Glutamatergic neuron (in vitro differentiated cells): ENCODE results near the gene SLC1A4. TPM values are rescaled to one million over a fixed set of nuclear protein-coding genes. Genes with fewer than 3 reads are reported as not detected.

ENCODE experiments used
- DNase-seq: peaks from one replicate; pipeline ENCODE4 v3.0.0; 2022
- H3K27ac Mint-ChIP-seq: one replicate; pipeline ENCODE4 v1.8.0; 2020; ENCODE audit warnings: mild to moderate bottlenecking, mixed read lengths, inconsistent platforms; ENCODE audit not compliant: unreplicated experiment
- H3K27me3 Mint-ChIP-seq: one replicate; pipeline ENCODE4 v1.8.0; 2020; ENCODE audit warnings: mild to moderate bottlenecking, moderate library complexity, mixed read lengths, inconsistent platforms; ENCODE audit not compliant: unreplicated experiment
- H3K36me3 Mint-ChIP-seq: one replicate; pipeline ENCODE4 v1.8.0; 2020; ENCODE audit warnings: mild to moderate bottlenecking, mixed read lengths, inconsistent platforms; ENCODE audit not compliant: unreplicated experiment
- H3K4me1 Mint-ChIP-seq: one replicate; pipeline ENCODE4 v1.8.0; 2020; ENCODE audit warnings: mild to moderate bottlenecking, low read depth, mixed read lengths, inconsistent platforms; ENCODE audit not compliant: unreplicated experiment
- H3K4me3 Mint-ChIP-seq: one replicate; pipeline ENCODE4 v1.8.0; 2020; ENCODE audit warnings: mild to moderate bottlenecking, mixed read lengths, inconsistent platforms; ENCODE audit not compliant: unreplicated experiment
- H3K9me3 Mint-ChIP-seq: one replicate; pipeline ENCODE4 v1.8.0; 2020; ENCODE audit warnings: mild to moderate bottlenecking, moderate library complexity, mixed read lengths, inconsistent platforms; ENCODE audit not compliant: unreplicated experiment
- CTCF ChIP-seq: fragments of 200-600 bp; sonication (generic); IDR thresholded peaks from one replicate; pipeline ENCODE4 v1.5.0; 2021; ENCODE audit not compliant: partially characterized antibody, unreplicated experiment
- total RNA-seq: library from RNA; stranded (reverse); fragmentation: NEBNext Ultra II Directional; extraction: Animal tissue kit (Norgen Biotek cat#: 25700); gene quantifications from one replicate; pipeline ENCODE4 v1.2.1, GENCODE V29; 2021; ENCODE audit not compliant: unreplicated experiment

SLC1A4 gene
- total RNA-seq, 1 donor from 2014 or later: 27.9 TPM

DNA sequence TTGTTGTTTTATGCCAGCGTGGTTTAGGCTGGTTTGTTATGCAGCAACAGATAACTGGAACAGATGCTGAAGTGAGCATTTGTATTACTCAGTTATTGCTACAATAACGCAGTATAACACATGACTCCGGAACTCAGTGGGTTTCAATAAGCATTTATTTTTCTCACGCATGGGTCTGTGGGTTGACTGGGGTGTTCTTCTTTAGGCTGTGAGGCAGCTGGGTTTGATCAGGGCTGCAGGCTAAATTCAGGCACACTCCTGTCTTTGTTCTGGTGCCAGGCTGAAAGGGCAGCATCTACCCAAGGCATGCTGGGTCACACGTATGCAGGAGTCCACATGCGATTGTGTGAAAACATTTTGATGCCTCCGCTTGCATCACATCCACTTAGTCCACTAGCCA lies 3.8 kb upstream of the SLC1A4 start:
- no peaks in the 10 kb centered on the region for H3K36me3 Mint-ChIP-seq
- H3K4me1 Mint-ChIP-seq: peaks cover 8% of the 10 kb centered on the region
- DNase-seq: no peak
- peaks cover 8% of the 10 kb centered on the region for H3K9me3 Mint-ChIP-seq
- no peak overlapping the region for H3K4me3 Mint-ChIP-seq
- H3K27ac Mint-ChIP-seq: no peak overlapping the region
- TF ChIP-seq CTCF: no peak
- H3K27me3 Mint-ChIP-seq: peaks cover 7% of the 10 kb centered on the region

DNA sequence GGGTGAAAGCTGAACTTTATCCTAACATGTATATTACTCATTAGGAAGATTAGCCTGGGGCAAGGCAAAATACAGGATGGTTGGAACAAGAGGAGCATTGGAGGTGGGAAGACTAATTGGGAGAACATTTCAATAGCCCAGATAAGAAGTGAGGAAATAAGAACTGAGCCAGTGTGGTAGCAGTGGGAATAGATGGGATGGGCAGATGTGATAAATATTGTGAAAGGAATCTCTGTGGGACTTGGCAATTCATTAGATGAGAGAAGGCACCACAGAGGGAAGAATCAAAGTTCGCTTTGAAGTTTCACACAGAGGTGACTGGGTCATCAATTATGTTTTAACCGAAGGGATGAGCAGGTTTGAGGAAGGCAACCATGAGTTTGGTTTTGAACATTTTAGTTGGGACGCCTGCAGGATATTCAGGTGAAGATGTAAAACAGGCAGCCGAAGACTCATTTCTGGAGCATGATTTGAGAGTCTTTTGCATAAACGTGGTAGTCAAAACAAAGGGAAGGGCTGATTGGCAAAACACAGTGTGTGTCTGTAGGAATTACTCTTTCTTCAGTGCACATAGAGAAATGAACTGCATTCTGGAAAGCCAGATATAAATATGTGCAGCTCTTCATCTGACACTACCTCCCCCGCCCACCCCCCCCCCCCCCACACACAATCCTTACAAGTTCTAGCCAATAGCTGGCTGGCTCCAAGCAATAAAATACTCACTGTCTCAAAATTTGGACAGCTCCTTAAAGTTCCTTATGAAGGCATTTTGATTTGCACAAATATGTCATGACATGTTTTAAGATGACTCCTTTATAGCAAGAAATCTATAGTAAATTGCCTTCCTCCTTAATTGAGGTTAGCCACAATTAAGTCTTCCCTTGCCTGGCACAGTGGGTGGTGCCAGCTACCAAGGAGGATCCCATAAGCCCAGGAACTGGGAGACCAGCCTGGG lies 1.9 kb upstream of the SLC1A4 start:
- H3K4me1 Mint-ChIP-seq: peaks cover 8% of the 10 kb centered on the region
- TF ChIP-seq CTCF: no peak
- peaks cover 10% of the 10 kb centered on the region for H3K27me3 Mint-ChIP-seq
- H3K9me3 Mint-ChIP-seq: peaks cover 10% of the 10 kb centered on the region
- H3K36me3 Mint-ChIP-seq: no peaks in the 10 kb centered on the region
- DNase-seq: no peak
- H3K27ac Mint-ChIP-seq: peak overlapping the region; percentile 90
- H3K4me3 Mint-ChIP-seq: peak overlapping the region; percentile 81

GRCh38 chr2:64987956-64988419 lies 1.2 kb upstream of the SLC1A4 start:
- peaks cover 8% of the 10 kb centered on the region for H3K4me1 Mint-ChIP-seq
- peak overlapping the region; percentile 97 for H3K27ac Mint-ChIP-seq
- H3K4me3 Mint-ChIP-seq: peak overlapping the region; percentile 81
- no peak for DNase-seq
- peaks cover 12% of the 10 kb centered on the region for H3K27me3 Mint-ChIP-seq
- H3K9me3 Mint-ChIP-seq: peaks cover 10% of the 10 kb centered on the region
- H3K36me3 Mint-ChIP-seq: no peaks in the 10 kb centered on the region
- no peak for TF ChIP-seq CTCF

GRCh38 chr2:64988420-64989125 lies 626 bp upstream of the SLC1A4 start:
- peak; percentile 80 for DNase-seq
- peak overlapping the region; percentile 81 for H3K4me3 Mint-ChIP-seq
- H3K4me1 Mint-ChIP-seq: peaks cover 8% of the 10 kb centered on the region
- no peaks in the 10 kb centered on the region for H3K36me3 Mint-ChIP-seq
- H3K27ac Mint-ChIP-seq: peak overlapping the region; percentile 97
- H3K27me3 Mint-ChIP-seq: peaks cover 12% of the 10 kb centered on the region
- H3K9me3 Mint-ChIP-seq: peaks cover 10% of the 10 kb centered on the region
- peak; percentile 42 for TF ChIP-seq CTCF
